Left kidney (tissue), 2 donors: ENCODE data around the gene SLC26A3. TPM values are rescaled to one million over a fixed set of nuclear protein-coding genes. Genes with fewer than 3 reads are reported as not detected.

Experiments used
- DNase-seq: peaks from one replicate; pipeline ENCODE4 v3.0.0-alpha.2; 2013
- polyA plus RNA-seq: library from polyadenylated mRNA; unstranded; fragments of 120-200 nt; gene quantifications from one replicate; pipeline ENCODE4 v1.2.1, GENCODE V29; 2013; ENCODE audit not compliant: insufficient read length

Gene SLC26A3
- polyA plus RNA-seq, 1 donor: 0.10 TPM

GRCh38 chr7:107816011-107816566 is 13.1 kb upstream of the SLC26A3 start:
- no peak for DNase-seq

GRCh38 chr7:107815254-107815882 is 12.3 kb upstream of the SLC26A3 start:
- no peak for DNase-seq

GRCh38 chr7:107813524-107813923 is 10.5 kb upstream of the SLC26A3 start:
- no peak for DNase-seq

DNA sequence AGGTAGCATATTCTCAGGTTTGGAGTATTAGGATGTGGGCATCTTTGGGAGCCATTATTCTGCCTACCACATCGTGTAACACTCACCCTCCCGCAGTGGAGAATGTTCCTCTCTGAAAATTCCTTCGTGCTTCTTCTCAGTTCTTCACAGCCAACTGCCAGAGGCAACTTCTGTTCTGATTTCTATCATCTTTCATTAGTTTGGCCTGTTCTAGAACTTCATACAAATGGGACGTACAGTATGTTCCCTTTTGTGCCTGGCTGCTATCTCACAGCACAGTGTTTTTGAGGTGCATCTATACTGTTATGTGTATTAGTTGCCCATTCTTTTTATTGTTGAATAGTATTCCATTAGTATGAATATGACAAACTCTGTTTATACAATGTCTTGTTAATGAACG is 8.9 kb upstream of the SLC26A3 start:
- no peak for DNase-seq

DNA sequence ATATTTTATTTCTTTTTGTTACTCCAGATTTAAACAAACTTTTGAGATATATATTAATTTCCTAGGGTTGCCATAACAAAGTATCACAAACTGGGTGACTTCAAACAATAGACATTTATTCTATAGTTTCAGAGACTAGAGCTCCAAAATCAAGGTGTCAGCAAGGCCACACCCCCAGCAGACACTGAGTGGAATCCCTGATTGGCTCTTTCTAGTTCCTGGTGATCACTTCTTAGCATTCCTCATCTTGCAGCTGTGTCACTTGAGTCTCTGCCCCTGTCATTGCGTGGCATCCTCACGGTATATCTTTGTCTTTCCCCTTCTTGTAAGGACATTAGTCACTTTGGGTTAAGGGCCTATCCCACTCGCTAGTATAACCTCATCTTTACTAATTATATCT is 7.6 kb upstream of the SLC26A3 start:
- DNase-seq: no peak

DNA sequence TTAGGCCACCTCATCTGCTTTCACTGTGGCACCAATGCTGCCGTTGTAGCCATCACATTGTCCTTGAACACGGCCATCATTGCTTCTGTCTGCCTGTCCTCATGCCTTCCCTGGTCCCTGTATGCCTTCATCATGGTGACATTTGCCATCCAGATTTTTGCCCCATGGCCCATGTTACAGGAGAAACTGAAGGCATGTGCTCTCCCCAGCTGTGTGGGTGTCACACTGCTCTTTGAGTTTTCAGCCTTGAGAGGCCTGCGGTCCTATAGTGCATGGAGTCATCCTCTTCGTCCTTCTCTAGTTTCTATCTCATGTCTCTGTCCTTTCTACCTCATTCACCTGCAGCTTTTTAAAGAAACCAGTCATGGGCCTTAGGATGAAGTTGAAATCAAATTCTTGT is 6.2 kb upstream of the SLC26A3 start:
- DNase-seq: no peak

DNA sequence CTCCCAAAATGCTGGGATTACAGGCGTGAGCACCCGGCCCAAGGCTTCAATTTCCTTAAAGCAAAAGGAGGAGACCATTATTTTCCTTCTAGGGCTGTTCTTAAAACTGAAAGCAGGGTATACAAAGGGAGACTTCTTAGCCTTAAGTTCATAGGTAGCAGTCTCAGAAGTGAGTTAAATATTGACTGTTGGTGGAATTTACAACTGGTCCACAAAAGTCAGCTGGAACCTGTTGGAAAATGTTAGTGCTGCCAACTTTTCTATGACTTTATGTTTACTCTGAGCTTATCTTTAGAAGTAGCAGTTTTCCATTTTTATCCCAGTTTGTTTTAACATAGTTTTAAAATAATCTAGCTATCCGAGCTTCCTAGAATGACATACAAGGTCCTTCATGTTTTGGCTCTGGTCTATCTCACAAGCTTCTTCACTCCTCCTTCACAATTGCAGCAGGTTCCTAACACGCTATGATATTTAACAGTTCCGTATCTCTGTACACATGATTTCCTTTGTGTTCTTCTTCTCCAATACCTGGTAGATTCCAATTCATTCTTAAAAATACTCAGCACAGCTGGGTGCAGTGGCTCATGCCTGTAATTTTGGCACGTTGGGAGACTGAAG is 3.3 kb downstream of the SLC26A3 start:
- DNase-seq: no peak

- DNase-seq: no peak
Observed at GRCh38 chr7:107792364-107792763, 10.7 kb downstream of the SLC26A3 start.

DNA sequence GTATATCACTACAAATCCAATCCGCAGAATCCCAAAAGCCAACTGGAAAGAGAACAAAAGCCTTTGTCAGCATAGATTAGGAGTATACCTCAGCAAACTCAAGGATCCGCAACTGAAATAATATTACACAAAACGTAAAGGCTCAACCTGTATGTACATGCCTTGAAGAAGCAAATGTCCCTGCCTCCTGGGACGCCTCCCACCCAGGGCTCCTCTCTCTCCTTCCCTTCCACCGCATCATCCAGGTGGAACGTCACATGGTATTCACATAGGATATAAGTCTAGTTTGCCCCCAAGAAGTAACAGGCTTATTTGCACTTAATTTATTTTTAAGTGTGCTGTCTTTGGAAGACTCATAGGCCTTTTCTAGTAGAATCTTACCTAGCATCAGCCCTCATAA is 13.4 kb downstream of the SLC26A3 start:
- no peak for DNase-seq

DNA sequence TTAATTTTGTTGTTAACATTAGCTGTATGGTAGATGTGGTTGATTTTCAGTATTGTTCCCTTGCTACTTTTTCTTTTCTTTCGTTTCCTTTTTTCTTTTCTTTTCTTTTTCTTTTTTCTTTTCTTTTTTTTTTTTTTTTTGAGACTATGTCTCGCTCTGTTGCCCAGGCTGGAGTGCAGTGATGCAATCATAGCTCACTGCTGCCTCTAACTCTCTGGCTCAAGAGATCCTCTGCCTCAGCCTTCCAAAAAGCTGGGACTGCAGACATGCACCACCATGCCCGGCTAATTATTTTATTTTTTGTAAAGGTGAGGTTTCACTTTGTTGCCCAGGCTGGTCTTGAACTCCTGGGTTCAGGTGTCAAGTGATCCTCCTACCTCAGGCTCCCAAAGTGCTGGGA is 14.4 kb downstream of the SLC26A3 start:
- no peak for DNase-seq

- DNase-seq: no peak
Observed at GRCh38 chr7:107788216-107788615, 14.8 kb downstream of the SLC26A3 start.

GRCh38 chr7:107785926-107786325 is 17.1 kb downstream of the SLC26A3 start:
- no peak for DNase-seq

- no peak for DNase-seq
Observed at GRCh38 chr7:107785170-107785569, 17.9 kb downstream of the SLC26A3 start.

- DNase-seq: no peak
Observed at GRCh38 chr7:107783648-107784047, 19.4 kb downstream of the SLC26A3 start.

DNA sequence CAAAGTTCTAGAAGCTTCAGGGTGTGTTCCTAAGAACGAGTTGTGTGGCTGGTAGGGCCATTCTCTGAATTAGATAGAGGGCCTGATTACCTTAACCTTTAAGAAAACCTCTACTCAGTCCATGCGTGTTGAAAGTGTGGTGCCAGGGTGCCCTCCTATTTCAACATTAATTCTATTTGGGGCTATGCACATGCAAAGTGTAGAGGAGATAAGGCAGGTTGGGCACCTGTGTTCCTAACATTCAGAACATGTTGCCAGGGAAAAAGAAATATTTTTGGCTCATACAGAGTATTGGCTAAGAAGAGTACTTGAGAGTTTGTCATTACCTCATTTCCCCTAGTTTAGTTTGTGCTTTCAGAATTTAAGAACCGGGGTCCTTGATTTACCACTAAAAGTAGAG is 20.6 kb downstream of the SLC26A3 start:
- no peak for DNase-seq

DNA sequence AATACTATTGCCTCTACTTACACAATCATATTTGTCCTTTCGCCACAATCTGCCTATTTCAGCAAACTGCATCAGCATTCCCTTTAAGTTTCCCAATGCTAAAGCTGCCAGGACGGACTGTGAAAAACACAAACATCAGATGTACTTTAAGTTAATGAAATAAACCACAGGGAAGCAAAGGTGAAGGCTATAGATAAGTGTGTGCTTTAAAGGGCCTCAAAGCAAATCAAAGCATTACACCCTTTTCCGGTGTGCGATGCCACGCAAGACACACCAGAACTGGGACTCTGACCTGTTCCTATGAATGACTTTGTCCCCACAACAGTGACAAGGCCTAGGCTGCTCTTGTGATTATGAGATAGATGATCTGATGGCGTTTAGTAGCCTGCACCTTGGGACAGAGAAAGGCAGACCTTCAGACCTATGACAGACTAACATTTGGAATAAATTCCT is 23.4 kb downstream of the SLC26A3 start:
- DNase-seq: no peak

GRCh38 chr7:107778283-107778682 is 24.7 kb downstream of the SLC26A3 start:
- DNase-seq: no peak

- no peak for DNase-seq
Observed at GRCh38 chr7:107777702-107778101, 25.3 kb downstream of the SLC26A3 start.

DNA sequence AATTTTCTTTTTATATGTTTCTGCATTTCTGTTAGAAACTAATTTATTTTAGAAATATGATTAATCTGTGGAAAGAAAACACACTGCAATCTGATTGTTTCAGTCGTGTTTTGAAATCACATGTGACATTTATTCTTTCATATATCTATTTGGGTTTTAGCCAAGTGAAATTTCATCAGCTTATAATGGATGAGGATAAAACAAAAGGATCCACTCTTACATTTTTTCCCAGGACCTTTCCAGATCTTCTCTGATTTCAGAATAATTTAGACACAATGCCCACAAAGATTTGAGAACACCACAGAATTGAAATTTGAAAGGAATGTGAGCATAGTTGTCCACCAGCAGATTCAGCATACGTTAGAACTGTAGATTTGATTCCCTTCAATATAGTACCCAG is 30.0 kb downstream of the SLC26A3 start:
- no peak for DNase-seq

DNA sequence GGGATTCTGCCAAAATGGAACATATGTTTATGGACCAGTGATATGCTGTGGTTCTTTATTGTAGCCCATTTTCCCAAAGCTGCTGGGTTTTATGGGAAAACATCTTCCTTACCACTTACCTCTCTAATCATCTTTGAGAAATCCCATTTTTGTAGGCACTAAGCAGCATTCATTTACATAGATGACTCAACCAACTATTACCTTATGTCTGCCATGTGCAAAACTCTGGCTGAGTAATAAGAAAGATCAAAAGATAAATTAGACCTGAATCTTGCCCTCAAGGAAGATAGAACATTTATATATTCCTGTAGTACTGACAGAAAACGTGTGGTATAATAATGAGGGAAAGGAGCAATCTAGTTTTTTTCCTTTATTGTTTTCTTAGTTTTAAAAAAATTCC is 34.8 kb downstream of the SLC26A3 start:
- no peak for DNase-seq

DNA sequence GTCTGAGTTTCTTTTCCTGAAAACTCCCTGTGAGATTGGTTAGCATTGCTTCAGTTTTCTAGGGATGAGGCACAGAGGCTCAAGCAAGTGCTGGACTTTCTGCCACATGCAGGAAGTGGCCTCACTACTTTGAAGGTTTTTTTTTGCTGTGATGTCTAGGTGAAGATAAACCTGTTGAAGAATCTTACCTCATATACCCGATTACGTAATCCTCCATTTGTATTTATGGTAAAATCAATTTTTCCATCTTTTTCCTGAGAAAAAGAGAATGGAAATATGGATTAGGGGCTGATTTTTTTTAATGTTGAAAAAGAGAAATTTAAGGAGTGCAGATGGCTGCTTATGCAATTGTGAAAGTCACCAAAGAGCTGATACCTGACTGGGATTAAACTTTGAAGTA is 35.6 kb downstream of the SLC26A3 start:
- DNase-seq: no peak

- DNase-seq: no peak
Observed at GRCh38 chr7:107758667-107759066, 44.4 kb downstream of the SLC26A3 start.

- DNase-seq: no peak
Observed at GRCh38 chr7:107754642-107755041, 48.4 kb downstream of the SLC26A3 start.

GRCh38 chr7:107751113-107751512 is 51.9 kb downstream of the SLC26A3 start:
- no peak for DNase-seq
